ENCODE results near the gene JMJD1C.

JMJD1C gene

GRCh38 chr10:63224241-63224640 is 241.5 kb downstream of the JMJD1C start:
- H3K79me2 ChIP-seq (ENCODE audit: low read length), result peaks cover 84% of the 10 kb centered on the region
- no peak overlapping the region for H3K4me3 ChIP-seq (ENCODE audit: low read length)
- H3K4me2 ChIP-seq (ENCODE audit: low read depth, low read length), result no peak overlapping the region
- no peaks in the 10 kb centered on the region for H3K9me3 ChIP-seq (replicated peaks; ENCODE audit: insufficient read depth, low read length)
- H3K9me2 ChIP-seq (replicated peaks; ENCODE audit: insufficient read depth, low read length), result no peaks in the 10 kb centered on the region
- H3F3A ChIP-seq (ENCODE audit: insufficient read depth, low read length), result no peaks in the 10 kb centered on the region
- DNase-seq, result no peak
- no peak for TF ChIP-seq EZH2 (optimal IDR thresholded peaks at IDR 0.05; ENCODE audit: low read depth, low read length)
- H2AFZ ChIP-seq (ENCODE audit: low read length), result no peak overlapping the region
- no peak overlapping the region for H3K27ac ChIP-seq (ENCODE audit: low read length)
- H4K20me1 ChIP-seq (ENCODE audit: insufficient read depth, low read length), result peaks cover 3% of the 10 kb centered on the region; the same call in 1 of the 2 replicates
- H3K9ac ChIP-seq (ENCODE audit: low read length), result no peak overlapping the region
- 0 out of 2 replicates have a peak, but pooled peaks cover 3% of the 10 kb centered on the region for H3K4me1 ChIP-seq (ENCODE audit: low read length)
- H3K27me3 ChIP-seq (replicated peaks; ENCODE audit: insufficient read depth, low read length), result no peaks in the 10 kb centered on the region
- H3K36me3 ChIP-seq (replicated peaks; ENCODE audit: insufficient read depth, low read length), result no peaks in the 10 kb centered on the region

GRCh38 chr10:63221950-63222349 is 243.8 kb downstream of the JMJD1C start:
- peaks cover 4% of the 10 kb centered on the region; the same call in 1 of the 2 replicates for H4K20me1 ChIP-seq (ENCODE audit: insufficient read depth, low read length)
- H3K36me3 ChIP-seq (replicated peaks; ENCODE audit: insufficient read depth, low read length), result no peaks in the 10 kb centered on the region
- H3K4me2 ChIP-seq (ENCODE audit: low read depth, low read length), result no peak overlapping the region
- H3K9me2 ChIP-seq (replicated peaks; ENCODE audit: insufficient read depth, low read length), result no peaks in the 10 kb centered on the region
- TF ChIP-seq CTCF (IDR thresholded peaks at IDR 0.05; ENCODE audit: low read length) (no peak), EZH2 (optimal IDR thresholded peaks at IDR 0.05; ENCODE audit: low read depth, low read length) (no peak), EZH2phosphoT487 (IDR thresholded peaks at IDR 0.05; ENCODE audit: low read length) (no peak)
- H2AFZ ChIP-seq (ENCODE audit: low read length), result no peak overlapping the region
- H3K27ac ChIP-seq (ENCODE audit: low read length), result no peak overlapping the region
- no peak overlapping the region for H3K4me3 ChIP-seq (ENCODE audit: low read length)
- DNase-seq, result no peak
- H3F3A ChIP-seq (ENCODE audit: insufficient read depth, low read length), result no peaks in the 10 kb centered on the region
- H3K27me3 ChIP-seq (replicated peaks; ENCODE audit: insufficient read depth, low read length), result no peaks in the 10 kb centered on the region
- H3K9ac ChIP-seq (ENCODE audit: low read length), result no peak overlapping the region
- 0 out of 2 replicates have a peak, but pooled peaks cover 3% of the 10 kb centered on the region for H3K4me1 ChIP-seq (ENCODE audit: low read length)
- H3K9me3 ChIP-seq (replicated peaks; ENCODE audit: insufficient read depth, low read length), result no peaks in the 10 kb centered on the region
- peaks cover 69% of the 10 kb centered on the region for H3K79me2 ChIP-seq (ENCODE audit: low read length)

GRCh38 chr10:63219749-63220148 is 246.0 kb downstream of the JMJD1C start:
- H3K36me3 ChIP-seq (replicated peaks; ENCODE audit: insufficient read depth, low read length), result no peaks in the 10 kb centered on the region
- H3F3A ChIP-seq (ENCODE audit: insufficient read depth, low read length), result no peaks in the 10 kb centered on the region
- DNase-seq, result no peak
- H3K27me3 ChIP-seq (replicated peaks; ENCODE audit: insufficient read depth, low read length), result no peaks in the 10 kb centered on the region
- no peak for TF ChIP-seq EZH2 (optimal IDR thresholded peaks at IDR 0.05; ENCODE audit: low read depth, low read length)
- TF ChIP-seq EZH2phosphoT487 (IDR thresholded peaks at IDR 0.05; ENCODE audit: low read length), result no peak
- TF ChIP-seq CTCF (IDR thresholded peaks at IDR 0.05; ENCODE audit: low read length), result no peak
- no peak overlapping the region for H3K4me2 ChIP-seq (ENCODE audit: low read depth, low read length)
- peaks cover 51% of the 10 kb centered on the region for H3K79me2 ChIP-seq (ENCODE audit: low read length)
- H3K4me1 ChIP-seq (ENCODE audit: low read length), result no peaks in the 10 kb centered on the region
- peaks cover 4% of the 10 kb centered on the region; the same call in 1 of the 2 replicates for H4K20me1 ChIP-seq (ENCODE audit: insufficient read depth, low read length)
- H3K9me3 ChIP-seq (replicated peaks; ENCODE audit: insufficient read depth, low read length), result no peaks in the 10 kb centered on the region
- no peak overlapping the region for H3K27ac ChIP-seq (ENCODE audit: low read length)
- H3K4me3 ChIP-seq (ENCODE audit: low read length), result no peak overlapping the region
- no peak overlapping the region for H3K9ac ChIP-seq (ENCODE audit: low read length)
- H2AFZ ChIP-seq (ENCODE audit: low read length), result no peak overlapping the region
- no peaks in the 10 kb centered on the region for H3K9me2 ChIP-seq (replicated peaks; ENCODE audit: insufficient read depth, low read length)

GRCh38 chr10:63217120-63217605 is 248.6 kb downstream of the JMJD1C start:
- peak; percentile 57 for TF ChIP-seq CTCF (IDR thresholded peaks at IDR 0.05; ENCODE audit: low read length)
- TF ChIP-seq EZH2phosphoT487 (IDR thresholded peaks at IDR 0.05; ENCODE audit: low read length), result no peak
- H3K27ac ChIP-seq (ENCODE audit: low read length), result no peak overlapping the region
- no peak overlapping the region for H3K4me2 ChIP-seq (ENCODE audit: low read depth, low read length)

More at GRCh38 chr10:63217120-63217605, 248.6 kb downstream of the JMJD1C start:
- Histone ChIP-seq H3K9me2 (replicated peaks; ENCODE audit: insufficient read depth, low read length) (no peaks in the 10 kb centered on the region), H3F3A (ENCODE audit: insufficient read depth, low read length) (no peaks in the 10 kb centered on the region), H3K79me2 (ENCODE audit: low read length) (peaks cover 53% of the 10 kb centered on the region), H3K36me3 (replicated peaks; ENCODE audit: insufficient read depth, low read length) (no peaks in the 10 kb centered on the region), H4K20me1 (ENCODE audit: insufficient read depth, low read length) (0 out of 2 replicates have a peak, but pooled peaks cover 4% of the 10 kb centered on the region), H3K9ac (ENCODE audit: low read length) (no peak overlapping the region), H3K27me3 (replicated peaks; ENCODE audit: insufficient read depth, low read length) (no peaks in the 10 kb centered on the region), H3K4me3 (ENCODE audit: low read length) (no peak overlapping the region), H2AFZ (ENCODE audit: low read length) (no peak overlapping the region), H3K4me1 (ENCODE audit: low read length) (no peaks in the 10 kb centered on the region), H3K9me3 (replicated peaks; ENCODE audit: insufficient read depth, low read length) (no peaks in the 10 kb centered on the region)
- peak; percentile 46 for DNase-seq

Measured in MM.1S (cell line).